GM21825 (cell line): Measurements from ENCODE around the gene TLR7.

Source experiments
- ATAC-seq: cut with Tn5 transposase; IDR thresholded peaks from one replicate; pipeline ENCODE4 v1.9.1; 2021; ENCODE audit warnings: mild to moderate bottlenecking, moderate library complexity; ENCODE audit not compliant: unreplicated experiment

The TLR7 gene

DNA sequence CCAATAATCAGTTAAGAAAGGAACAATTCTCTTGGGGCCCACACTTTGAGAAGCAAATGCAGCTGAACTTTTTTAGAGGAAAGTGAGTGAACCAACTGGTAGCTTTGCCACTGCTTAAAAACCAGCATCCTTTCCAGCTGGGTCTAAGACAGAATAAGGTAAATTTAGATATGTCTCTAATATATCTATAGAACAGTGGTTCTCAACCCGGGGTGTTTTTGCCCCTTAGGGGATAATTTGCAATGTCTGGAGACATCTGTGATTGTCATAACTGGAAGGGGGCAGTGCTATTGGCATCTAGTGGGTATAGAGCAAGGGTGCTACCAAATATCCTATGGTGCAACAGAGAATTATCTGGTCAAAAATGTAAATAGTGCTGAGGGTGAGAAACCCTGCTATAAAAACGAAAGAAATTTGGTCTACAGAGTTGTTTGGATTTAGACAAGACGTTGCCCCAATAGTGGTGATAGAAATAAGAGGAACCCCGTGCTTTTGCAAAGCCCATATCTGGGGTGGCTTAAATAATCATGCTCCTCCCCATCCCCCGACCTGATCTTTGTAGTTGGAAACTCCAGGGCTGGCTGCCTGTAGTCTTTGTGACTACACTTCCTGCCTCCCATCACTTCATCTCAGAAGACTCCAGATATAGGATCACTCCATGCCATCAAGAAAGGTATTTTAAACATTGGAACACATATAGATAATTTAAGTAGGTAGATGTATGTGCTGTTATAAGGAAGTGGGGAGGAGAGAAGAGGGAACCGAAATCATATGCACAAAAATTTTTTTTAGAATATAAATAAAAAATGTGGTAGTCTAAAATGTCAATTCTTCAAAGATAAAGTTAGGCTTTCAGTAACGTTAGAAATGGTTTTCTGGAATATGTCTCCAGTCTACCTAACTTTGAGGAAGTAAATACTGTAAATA lies at the start of gene TLR7:
Gene TLR7, plus strand, starts transcription at position 622 of the 927 bp plus-strand sequence. CDS start 507 bp downstream, outside the sequence.
- ATAC-seq = peak; percentile 55

DNA sequence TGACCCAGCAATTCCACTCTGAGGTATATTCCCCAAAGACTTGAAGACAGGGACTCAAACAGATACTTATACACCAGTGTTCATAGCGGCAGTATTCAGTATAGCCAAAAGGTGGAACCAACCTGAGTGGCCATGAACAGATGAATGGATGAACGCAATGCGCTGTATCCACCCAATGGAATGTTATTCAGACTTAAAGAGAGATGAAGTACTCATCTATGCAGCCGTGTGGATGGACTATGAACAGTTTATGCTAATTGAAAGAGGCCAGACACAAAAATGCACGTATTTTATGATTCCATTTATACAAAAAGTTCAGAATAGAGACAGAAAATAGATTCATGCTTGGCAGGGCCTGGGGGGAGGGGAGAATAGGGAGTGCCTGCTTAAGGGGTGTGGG lies 49.3 kb upstream of the TLR7 start:
- no peak for ATAC-seq

DNA sequence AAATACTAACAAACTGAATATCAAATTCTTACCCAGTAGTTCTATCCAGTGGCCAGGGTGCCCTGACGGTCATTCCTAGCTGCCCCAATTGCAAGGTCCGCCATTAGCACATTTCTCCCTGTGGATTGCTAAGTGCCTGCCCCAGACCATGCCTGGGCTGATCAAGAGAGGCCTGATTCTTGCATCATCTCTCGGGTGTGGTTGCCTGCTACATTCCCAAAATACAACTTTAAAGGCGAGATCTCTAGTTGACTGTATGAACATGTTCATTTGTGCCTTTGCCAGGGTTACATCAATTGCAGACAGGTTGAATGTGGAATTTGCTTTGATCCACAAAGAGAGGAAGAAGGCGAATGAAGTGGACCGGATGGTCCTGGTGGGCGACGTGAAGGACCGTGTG lies 47.6 kb upstream of the TLR7 start:
- no peak for ATAC-seq

DNA sequence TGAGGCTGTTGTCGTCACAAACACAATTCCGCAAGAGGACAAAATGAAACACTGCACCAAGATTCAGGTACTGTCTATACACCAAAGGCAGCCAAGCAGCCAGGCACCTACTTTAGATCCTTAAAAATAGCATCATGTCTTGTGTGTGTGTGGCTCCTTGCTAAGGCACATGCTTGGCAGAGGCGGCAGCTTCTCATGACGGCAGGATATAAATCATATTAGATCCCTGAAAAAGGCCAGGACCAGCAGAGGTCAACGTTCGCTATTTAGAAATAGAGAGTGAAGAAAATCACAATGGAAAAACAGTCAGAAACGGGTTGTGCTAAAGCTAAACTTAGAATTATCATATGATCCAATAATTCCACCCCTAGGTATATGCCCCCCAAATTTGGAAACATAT lies 46.1 kb upstream of the TLR7 start:
- ATAC-seq = no peak

DNA sequence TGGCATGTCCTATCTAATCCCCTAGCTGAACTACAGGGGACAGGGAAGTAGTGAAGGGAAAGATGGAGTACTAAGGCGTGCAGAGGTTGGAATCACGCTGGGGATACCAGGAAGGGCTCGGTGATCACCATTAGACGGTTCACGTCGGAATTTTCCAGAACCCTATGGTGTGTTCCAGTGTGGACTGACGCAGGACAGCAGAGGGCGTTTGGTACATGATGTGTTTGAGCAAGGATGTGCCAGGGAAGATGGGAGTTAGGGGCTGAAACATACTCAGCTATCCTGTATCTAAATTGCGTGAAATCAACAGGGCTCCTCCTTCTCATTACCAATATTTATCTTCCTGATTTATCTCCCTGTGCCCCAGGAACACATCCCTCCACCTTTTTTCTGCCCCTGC lies 41.9 kb upstream of the TLR7 start:
- no peak for ATAC-seq

DNA sequence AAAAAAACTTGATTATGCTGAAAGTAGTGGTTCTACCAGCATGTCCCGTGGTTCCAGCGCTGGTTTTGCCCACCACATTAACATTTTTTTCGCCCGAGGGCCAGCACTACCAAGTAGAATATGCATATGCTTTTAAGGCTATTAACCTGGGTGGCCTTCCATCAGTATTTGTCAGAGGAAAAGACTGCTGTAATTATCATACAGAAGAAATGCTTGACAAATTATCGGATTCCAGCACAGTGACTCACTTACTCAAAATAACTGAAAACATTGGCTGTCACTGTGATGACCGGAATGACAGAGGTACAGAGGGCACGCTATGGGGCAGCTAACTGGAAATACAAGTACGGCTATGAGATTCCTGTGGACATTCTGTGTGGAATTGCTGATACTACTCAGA lies 41.1 kb upstream of the TLR7 start:
- no peak for ATAC-seq

DNA sequence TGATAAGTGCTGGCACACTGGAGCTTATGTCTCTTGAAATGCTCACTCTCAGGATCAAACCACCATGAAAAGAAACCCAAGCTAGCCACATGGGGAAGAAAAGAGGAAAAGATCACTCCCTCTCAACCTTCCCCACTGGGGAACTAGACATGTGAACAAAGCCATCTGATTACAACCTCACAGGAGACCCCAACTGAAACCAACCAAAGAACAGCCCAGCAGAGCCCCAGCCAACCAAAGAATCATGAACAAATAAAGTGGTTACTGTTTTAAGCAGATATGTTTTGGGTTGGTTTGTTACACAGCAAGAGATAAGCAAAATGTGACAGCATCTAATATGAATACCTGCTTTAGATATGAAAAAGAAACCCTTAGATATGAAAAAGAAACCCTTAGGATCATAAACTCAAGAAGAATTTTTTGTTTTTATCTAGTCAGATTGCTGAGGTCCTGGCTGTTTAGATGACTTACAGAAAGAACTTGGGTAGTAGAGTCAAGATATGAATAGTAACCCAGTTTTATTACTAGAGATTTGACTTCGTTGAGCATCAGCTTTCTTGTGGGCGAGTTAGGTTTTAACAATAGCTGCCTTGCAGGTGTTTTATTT lies 23.7 kb upstream of the TLR7 start:
- peak; percentile 22 for ATAC-seq

DNA sequence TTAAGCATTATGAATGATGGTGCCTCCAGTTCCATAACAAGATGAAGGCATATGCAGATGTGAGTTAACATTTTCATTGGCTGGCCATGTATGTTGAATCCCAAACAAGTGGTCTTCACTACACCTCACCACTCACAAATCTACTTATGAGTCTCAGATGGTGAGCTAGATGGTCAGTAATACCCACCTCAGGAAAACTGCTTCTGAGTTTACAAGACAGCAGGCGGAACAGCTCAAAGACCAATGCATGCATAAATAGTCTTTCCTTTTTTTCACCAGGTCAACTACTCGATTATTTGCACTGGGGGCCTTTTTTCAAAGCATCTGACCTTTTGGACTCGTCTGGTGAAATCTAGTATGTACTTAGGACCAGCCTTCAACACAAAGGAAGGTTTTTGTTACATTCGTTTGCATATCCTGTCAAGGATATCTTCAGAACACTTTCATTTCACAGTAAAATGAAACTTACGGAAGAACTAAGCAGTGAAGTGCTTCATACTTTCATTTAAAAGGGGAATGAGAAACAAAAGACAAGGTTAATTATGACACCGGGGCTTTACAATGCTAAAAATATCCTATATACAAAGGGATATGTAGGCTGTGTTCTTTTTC lies 23.1 kb upstream of the TLR7 start:
- peak; percentile 89 for ATAC-seq

DNA sequence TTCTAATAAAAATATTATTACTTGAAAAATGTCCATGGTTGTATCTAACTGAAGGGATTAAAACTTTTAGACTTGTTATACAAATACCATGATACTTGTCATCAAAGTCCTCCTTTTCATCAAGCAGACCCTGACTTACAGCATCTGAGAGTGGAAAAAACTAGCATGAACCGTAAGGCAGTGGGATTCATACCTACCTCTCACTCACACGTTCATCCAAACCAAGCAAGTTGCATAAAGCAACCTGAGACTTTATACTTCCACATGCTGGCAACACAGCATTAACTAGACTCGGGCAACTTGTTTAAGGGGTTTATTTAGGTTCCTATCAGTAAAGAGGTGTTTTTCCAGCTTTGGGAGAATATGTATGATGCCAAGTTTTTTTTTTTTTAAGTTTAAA lies 22.6 kb upstream of the TLR7 start:
- ATAC-seq = peak; percentile 29

DNA sequence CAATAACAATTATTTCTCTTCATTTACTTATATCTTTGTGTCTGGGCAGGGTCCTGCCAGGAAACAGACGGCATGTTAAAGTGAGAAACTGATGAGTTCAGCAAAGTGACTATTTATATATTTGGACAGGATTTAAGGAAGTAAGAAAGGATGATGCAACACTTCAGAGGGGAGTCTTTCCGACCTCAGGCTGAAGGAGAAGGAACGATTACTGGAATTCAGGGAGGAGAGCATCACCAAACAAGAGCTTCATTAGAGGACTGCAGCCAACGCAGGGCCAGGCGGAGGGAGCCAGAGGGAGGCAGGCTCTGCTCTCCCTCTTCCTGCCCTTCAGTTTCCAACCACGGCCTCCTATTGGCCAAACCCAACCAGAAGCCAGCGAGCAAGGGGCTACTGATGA lies 1.5 kb upstream of the TLR7 start:
- no peak for ATAC-seq

DNA sequence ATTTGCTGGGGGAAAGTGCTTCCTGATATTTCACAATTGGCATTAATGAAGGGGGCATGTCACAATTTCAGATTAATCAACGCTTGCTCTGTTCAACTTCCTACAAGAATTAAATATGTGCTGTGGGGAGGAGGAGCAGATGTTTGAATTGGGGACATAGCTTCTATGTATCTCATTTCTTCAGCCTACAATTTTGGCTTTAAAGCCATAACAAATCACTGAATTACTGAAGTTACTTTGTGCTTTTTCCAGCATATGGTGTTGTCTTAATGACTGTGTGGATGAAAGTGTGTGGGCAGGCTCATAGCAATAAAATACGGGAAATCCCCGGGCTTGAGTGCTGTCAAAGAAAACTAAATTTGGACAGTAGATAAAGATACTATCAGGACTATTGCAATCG lies 813 bp downstream of the TLR7 start:
- ATAC-seq = no peak

DNA sequence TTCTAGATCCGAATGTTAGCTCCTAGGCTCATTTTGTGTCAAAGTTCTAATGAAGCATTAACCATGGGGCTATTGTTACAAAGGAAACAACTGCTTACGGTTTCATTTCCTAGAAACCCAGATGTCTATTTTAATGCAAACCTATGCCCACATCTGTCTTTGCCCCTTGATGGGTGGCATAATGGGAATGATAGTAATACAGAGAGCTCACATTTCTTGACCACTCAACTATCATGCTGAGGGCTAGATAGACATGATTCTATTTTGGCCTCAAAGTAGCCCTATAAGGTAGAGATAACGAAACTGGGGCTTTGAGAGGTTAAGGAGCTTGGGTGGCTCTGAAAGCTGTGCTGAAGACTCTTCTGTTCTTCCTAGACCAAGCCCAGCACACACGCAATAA lies 1.9 kb downstream of the TLR7 start:
- ATAC-seq = no peak

DNA sequence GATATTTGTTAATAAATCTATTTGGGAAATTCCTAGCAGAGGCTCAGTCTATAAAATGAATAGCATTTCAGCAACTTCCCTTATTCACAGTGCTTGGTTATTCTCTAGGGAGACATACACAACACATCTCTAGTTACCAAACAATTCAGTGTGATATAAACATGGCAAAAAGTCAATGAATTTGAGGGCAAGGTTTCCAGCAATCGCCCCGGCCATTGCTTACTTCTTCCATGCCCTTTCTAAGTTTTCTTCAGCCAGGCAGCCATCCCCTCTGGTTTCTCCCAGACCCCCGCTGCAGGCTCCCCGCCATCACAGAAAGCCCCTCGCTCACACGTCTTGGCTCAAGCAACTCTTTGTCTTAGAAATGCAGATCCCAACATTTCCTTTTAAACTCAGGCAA lies 4.4 kb downstream of the TLR7 start:
- no peak for ATAC-seq

DNA sequence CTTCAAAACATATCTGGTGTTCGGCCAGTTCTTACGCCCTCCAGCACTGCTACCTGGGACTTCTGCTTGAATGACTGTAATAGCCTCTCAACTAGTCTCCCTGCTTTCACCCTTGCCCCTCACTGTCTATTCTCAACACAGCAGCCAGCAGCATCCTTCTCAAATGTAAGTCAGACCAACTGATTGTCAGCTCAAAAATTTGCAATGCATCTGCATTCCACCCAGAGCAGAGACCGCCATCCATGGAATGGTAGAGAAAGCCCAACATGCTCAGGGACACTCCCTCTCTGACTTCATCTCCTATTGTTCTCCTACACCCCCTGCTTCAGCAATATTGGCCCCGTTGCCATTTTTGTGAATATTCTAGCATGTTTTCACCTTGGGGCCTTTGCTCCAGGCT lies 5.9 kb downstream of the TLR7 start:
- ATAC-seq = no peak

DNA sequence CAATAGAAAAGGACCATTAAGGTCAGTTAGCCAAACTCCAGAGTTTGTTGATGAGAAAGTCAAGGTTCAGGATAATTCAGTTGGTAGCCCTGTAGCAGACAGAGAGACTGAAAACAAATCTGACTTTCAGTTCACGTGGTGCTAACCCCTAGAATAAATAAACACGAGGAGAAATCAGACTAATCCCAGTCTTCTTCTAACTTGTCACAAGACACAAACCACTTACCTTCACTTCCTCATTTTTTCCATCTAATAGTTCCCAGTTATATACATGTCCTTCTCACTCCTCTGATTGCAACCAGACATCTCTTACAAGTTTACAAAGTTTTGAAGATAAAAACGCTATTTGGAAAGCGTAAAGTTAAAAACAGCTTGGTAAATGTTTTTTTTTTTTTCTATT lies 7.7 kb downstream of the TLR7 start:
- no peak for ATAC-seq

DNA sequence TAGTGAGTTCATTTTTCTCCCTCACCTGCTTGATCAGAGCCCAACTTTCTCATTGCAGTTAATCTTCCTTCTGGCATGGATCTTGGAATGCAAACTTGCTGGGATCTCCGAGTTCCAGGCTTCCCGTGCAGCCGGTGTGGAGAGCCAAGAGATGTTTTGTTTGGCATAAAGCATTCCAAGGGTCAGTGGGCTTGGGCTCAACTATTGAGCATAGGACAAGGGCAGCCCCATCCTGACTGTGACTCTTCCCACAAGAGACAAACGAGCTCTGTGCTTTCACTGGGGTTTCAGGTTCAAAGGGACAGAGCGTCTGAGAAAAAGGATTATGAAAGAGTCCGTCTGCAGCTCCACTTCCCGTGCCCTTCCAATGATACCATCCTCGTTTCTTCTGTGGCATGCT lies 10.5 kb downstream of the TLR7 start:
- no peak for ATAC-seq

DNA sequence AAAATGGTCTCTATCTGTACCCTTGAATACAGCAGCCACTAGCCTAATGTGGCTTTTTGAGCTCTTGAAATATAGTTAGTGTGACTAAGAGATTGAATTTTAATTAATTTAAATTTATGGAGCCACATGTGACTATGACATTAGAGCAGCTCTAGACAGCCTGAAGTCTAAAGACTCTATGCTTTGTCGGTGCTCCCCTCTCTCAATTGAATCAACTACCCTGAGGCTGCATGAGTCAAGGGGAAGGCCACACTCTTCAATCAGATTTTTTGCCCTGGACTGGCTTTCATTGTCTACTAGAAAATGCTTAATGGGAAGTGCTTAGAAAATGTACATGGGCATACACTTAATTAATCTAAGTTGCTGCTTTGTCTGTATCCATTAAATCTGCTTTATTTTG lies 11.7 kb downstream of the TLR7 start:
- no peak for ATAC-seq

DNA sequence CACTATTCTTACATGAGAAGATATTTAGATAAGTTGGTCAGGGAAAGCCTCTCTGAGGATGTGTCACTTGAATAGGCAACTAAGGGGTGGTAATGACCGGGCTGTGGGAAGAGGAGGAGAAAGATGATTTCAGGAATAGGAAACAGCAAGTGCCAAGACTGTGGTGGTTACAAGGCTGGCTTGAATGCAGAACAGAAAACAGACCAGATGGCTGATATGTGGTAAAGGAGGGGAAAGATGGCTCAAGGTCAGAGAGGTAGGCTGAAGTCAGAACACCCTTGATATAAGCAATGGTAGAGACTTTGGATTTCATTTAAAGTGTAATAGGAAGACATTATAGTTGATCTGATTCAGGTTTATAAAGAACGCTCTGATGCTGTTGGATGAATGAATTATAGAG lies 15.0 kb downstream of the TLR7 start:
- ATAC-seq = no peak

DNA sequence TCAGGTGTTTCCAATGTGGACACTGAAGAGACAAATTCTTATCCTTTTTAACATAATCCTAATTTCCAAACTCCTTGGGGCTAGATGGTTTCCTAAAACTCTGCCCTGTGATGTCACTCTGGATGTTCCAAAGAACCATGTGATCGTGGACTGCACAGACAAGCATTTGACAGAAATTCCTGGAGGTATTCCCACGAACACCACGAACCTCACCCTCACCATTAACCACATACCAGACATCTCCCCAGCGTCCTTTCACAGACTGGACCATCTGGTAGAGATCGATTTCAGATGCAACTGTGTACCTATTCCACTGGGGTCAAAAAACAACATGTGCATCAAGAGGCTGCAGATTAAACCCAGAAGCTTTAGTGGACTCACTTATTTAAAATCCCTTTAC lies 18.6 kb downstream of the TLR7 start:
- no peak for ATAC-seq

DNA sequence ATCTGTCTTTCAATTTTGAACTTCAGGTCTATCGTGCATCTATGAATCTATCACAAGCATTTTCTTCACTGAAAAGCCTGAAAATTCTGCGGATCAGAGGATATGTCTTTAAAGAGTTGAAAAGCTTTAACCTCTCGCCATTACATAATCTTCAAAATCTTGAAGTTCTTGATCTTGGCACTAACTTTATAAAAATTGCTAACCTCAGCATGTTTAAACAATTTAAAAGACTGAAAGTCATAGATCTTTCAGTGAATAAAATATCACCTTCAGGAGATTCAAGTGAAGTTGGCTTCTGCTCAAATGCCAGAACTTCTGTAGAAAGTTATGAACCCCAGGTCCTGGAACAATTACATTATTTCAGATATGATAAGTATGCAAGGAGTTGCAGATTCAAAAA lies 19.7 kb downstream of the TLR7 start:
- no peak for ATAC-seq

DNA sequence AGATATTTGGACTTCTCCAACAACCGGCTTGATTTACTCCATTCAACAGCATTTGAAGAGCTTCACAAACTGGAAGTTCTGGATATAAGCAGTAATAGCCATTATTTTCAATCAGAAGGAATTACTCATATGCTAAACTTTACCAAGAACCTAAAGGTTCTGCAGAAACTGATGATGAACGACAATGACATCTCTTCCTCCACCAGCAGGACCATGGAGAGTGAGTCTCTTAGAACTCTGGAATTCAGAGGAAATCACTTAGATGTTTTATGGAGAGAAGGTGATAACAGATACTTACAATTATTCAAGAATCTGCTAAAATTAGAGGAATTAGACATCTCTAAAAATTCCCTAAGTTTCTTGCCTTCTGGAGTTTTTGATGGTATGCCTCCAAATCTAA lies 20.3 kb downstream of the TLR7 start:
- ATAC-seq = no peak

DNA sequence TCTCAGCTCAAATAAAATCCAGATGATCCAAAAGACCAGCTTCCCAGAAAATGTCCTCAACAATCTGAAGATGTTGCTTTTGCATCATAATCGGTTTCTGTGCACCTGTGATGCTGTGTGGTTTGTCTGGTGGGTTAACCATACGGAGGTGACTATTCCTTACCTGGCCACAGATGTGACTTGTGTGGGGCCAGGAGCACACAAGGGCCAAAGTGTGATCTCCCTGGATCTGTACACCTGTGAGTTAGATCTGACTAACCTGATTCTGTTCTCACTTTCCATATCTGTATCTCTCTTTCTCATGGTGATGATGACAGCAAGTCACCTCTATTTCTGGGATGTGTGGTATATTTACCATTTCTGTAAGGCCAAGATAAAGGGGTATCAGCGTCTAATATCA lies 20.9 kb downstream of the TLR7 start:
- no peak for ATAC-seq
